A549 (cell line): ENCODE measurements around the gene SUPT20H. TPM values are rescaled to one million over a fixed set of nuclear protein-coding genes. Genes with fewer than 3 reads are reported as not detected.

Source experiments
- ATAC-seq, 2 experiments: fragments of 200-7000 bp in 1 of 2; fragments of >200 bp in 1 of 2; cut with Nextera tagmentation in 1 of 2; cut with Tn5 transposase in 1 of 2; 3 replicates each; pipeline versions ENCODE4 v1.8.0 to v1.9.1; 2018 to 2020; ENCODE audit warnings: mild to moderate bottlenecking in 1 of 2, moderate library complexity in 1 of 2
- CTCF ChIA-PET: fragments of 300-600 bp; sonication (Branson Sonifier 250); formaldehyde crosslinking; extraction: SDS; loops from one replicate; lab custom pipeline; 2021; ENCODE audit warnings: antibody characterized with exemption, inconsistent platforms; lab: Yijun Ruan, JAX
- POLR2A ChIA-PET: fragments of 350-600 bp; formaldehyde crosslinking; extraction: SDS; loops from one replicate; lab custom pipeline; 2021; ENCODE audit warnings: antibody characterized with exemption, inconsistent platforms; lab: Yijun Ruan, JAX
- DNase-seq, 2 experiments: peaks; one replicate each; pipeline versions ENCODE4 v3.0.0 to v3.0.0-alpha.2; 2011 to 2016; ENCODE audit warnings: low read depth in 1 of 2, low spot score in 1 of 2
- FAIRE-seq: peaks from 2 replicates; lab custom pipeline; 2011; peaks lifted over from hg19 to GRCh38; lab: Jason Lieb, UNC
- H3K27ac ChIP-seq, 2 experiments: fragments of >200 bp; sonication (Bioruptor Twin); formaldehyde crosslinking; 3 replicates each; pipeline ENCODE4 v1.5.1; 2016 to 2017
- H3K4me1 ChIP-seq: fragments of >200 bp; sonication (Bioruptor Twin); formaldehyde crosslinking; 3 replicates; pipeline ENCODE4 v1.6.1; 2016
- H3K4me2 ChIP-seq: fragments of >200 bp; sonication (Bioruptor Twin); formaldehyde crosslinking; 3 replicates; pipeline ENCODE4 v1.6.1; 2016
- H3K4me3 ChIP-seq: fragments of >200 bp; sonication (Bioruptor Twin); formaldehyde crosslinking; 3 replicates; pipeline ENCODE4 v1.5.1; 2016
- H3K9me3 ChIP-seq: fragments of >200 bp; sonication (Bioruptor Twin); formaldehyde crosslinking; 3 replicates; pipeline ENCODE4 v1.6.1; 2016
- EP300 ChIP-seq, 2 experiments: fragments of >200 bp; sonication (Bioruptor Twin); formaldehyde crosslinking; IDR thresholded peaks; 2 replicates in 1 of 2; 3 replicates in 1 of 2; pipeline ENCODE4 v1.6.1; 2016 to 2017
- GATA3 ChIP-seq: IDR thresholded peaks from 2 replicates; pipeline ENCODE4 v1.6.1; 2012; ENCODE audit warnings: borderline replicate concordance
- HDAC2 ChIP-seq: fragments of 200-600 bp; sonication (generic); IDR thresholded peaks from 2 replicates; pipeline ENCODE4 v1.6.1; 2016
- HEYL ChIP-seq: fragments of 250-450 bp; sonication (Bioruptor Pico); IDR thresholded peaks from 2 replicates; pipeline ENCODE4 v1.8.0; 2021; ENCODE audit warnings: mild to moderate bottlenecking, moderate library complexity
- HOXA7 ChIP-seq: fragments of 250-450 bp; sonication (Bioruptor Pico); IDR thresholded peaks from 2 replicates; pipeline ENCODE4 v1.5.0; 2020; ENCODE audit warnings: mild to moderate bottlenecking, moderate library complexity
- JUN ChIP-seq, 2 experiments: fragments of >200 bp; sonication (Bioruptor Twin); formaldehyde crosslinking; IDR thresholded peaks; 2 replicates in 1 of 2; 3 replicates in 1 of 2; pipeline ENCODE4 v1.6.1; 2016 to 2017
- JUNB ChIP-seq: fragments of >200 bp; sonication (Bioruptor Twin); formaldehyde crosslinking; IDR thresholded peaks from 2 replicates; pipeline ENCODE4 v1.6.1; 2016
- KDM1A ChIP-seq: fragments of 200-600 bp; sonication (generic); IDR thresholded peaks from 2 replicates; pipeline ENCODE4 v1.6.1; 2016; ENCODE audit warnings: low read depth, mild to moderate bottlenecking
- MAZ ChIP-seq: fragments of 150-350 bp; IDR thresholded peaks from 2 replicates; pipeline ENCODE4 v1.6.1; 2014; ENCODE audit warnings: antibody characterized with exemption, low read depth, low read length, borderline replicate concordance
- MYC ChIP-seq: IDR thresholded peaks from 2 replicates; pipeline ENCODE4 v1.6.1; 2012; ENCODE audit warnings: mild to moderate bottlenecking, inconsistent platforms, low read length, improper control_type of control experiment, borderline replicate concordance
- NFE2L2 ChIP-seq: fragments of 150-350 bp; conservative IDR thresholded peaks from 2 replicates; pipeline ENCODE4 v1.6.1; 2014; ENCODE audit warnings: low read length
- NPAS2 ChIP-seq: fragments of 250-450 bp; sonication (Bioruptor Pico); IDR thresholded peaks from 2 replicates; pipeline ENCODE4 v1.8.0; 2022; ENCODE audit warnings: mild to moderate bottlenecking, moderate library complexity, borderline replicate concordance
- PHF8 ChIP-seq: fragments of 200-600 bp; sonication (generic); IDR thresholded peaks from 2 replicates; pipeline ENCODE4 v1.6.1; 2016; ENCODE audit warnings: low read depth, mild to moderate bottlenecking, antibody characterized with exemption, moderate library complexity, borderline replicate concordance
- POLR2A ChIP-seq: IDR thresholded peaks from 2 replicates; pipeline ENCODE4 v1.6.1; 2012; ENCODE audit warnings: mild to moderate bottlenecking, low read length
- POLR2AphosphoS2 ChIP-seq: conservative IDR thresholded peaks from 2 replicates; pipeline ENCODE4 v1.6.1; 2012; ENCODE audit warnings: low read length, improper control_type of control experiment, inconsistent platforms
- RARB ChIP-seq: fragments of 250-450 bp; sonication (Bioruptor Pico); IDR thresholded peaks from 2 replicates; pipeline ENCODE4 v1.8.0; 2021; ENCODE audit warnings: mild to moderate bottlenecking, moderate library complexity
- RNF2 ChIP-seq: fragments of 200-600 bp; sonication (generic); IDR thresholded peaks from 2 replicates; pipeline ENCODE4 v1.6.1; 2016; ENCODE audit warnings: low read depth, mild to moderate bottlenecking, antibody characterized with exemption, moderate library complexity, borderline replicate concordance
- ZFP36 ChIP-seq: fragments of 450-650 bp; IDR thresholded peaks from 2 replicates; pipeline ENCODE4 v1.6.1; 2014; ENCODE audit warnings: borderline replicate concordance; ENCODE audit not compliant: partially characterized antibody
- WGBS: methylation state at CpG from one replicate; pipeline ENCODE4 v1.1.6; 2017; ENCODE audit errors: missing lambda C conversion rate; 5-methylcytosine and 5-hydroxymethylcytosine counted together
- polyA plus RNA-seq, 4 experiments: library from polyadenylated mRNA; depleted of rRNA in 3 of 4; stranded (reverse); fragments of >200 nt; fragmentation: RNase III in 1 of 4; extraction: RNeasy Plus Mini Kit Qiagen cat#74134 plus additional on column Dnase treatment in 1 of 4; gene quantifications; 2 replicates in 3 of 4; 3 replicates in 1 of 4; pipeline ENCODE4 v1.2.3, GENCODE V29; 2011 to 2017
- TF ChIP-seq, protein P1 (sequence below): fragments of 250-450 bp; sonication (Bioruptor Pico); IDR thresholded peaks from 2 replicates; pipeline ENCODE4 v1.5.0; 2020; ENCODE audit warnings: low read depth, mild to moderate bottlenecking, moderate library complexity
- TF ChIP-seq, protein P2 (sequence below): fragments of 450-650 bp; IDR thresholded peaks from 2 replicates; pipeline ENCODE4 v1.6.1; 2014; ENCODE audit warnings: antibody characterized with exemption
- TF ChIP-seq, protein P3 (sequence below): fragments of >200 bp; sonication (Bioruptor Twin); formaldehyde crosslinking; IDR thresholded peaks from 2 replicates; pipeline ENCODE4 v1.6.1; 2016
- TF ChIP-seq, protein P4 (sequence below): fragments of >200 bp; sonication (Bioruptor Twin); formaldehyde crosslinking; IDR thresholded peaks from 3 replicates; pipeline ENCODE4 v1.5.1; 2016
- TF ChIP-seq, protein P5 (sequence below): fragments of >200 bp; sonication (Bioruptor Twin); formaldehyde crosslinking; IDR thresholded peaks from 3 replicates; pipeline ENCODE4 v1.6.1; 2016

Gene SUPT20H
- polyA plus RNA-seq, 2 of the 4 experiments (the other 2 are of a cell fraction), result 26.2 to 50.9 TPM

DNA sequence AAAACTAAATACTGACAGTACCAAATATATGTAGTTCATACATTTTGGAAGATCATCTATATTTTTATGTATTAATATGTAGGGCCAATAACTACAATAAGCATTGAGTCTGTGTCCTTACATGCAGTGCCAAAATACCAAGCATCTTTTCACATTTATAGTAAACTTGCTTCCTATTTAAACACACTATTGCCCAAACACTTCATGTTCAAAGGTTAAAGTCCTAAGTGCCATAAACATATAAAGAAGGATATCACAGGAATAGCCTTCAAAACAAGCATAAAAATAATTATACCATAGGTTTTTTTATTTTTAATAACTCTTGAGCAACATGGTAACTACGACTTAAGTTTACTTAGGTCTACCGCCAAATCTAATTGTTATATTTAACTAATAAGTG lies 31.8 kb downstream of the SUPT20H start (continued):
- no peak for TF ChIP-seq RARB (CRISPR knock-in tag)
- TF ChIP-seq, all 56 proteins: peak for 0

DNA sequence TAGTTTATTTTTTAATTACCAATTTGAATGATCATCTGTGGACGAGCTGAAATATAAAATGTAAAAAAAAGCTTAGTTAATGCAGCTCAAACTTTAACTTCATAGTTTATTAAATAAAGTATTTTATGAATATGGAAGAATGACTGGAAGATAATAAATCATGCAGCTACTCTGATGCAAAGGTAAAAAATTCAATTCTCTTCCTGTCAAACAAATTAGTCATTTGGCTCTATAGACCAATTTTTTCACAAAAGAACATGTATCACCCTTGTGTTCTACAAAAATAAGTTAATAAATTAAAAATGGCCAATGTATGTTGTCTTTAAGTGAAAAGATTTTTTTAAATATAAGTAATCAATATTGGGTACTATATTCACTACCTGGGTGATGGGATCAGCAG lies 32.7 kb downstream of the SUPT20H start:
- CTCF ChIA-PET, result no interaction called here
- no peak for FAIRE-seq
- no peak for ATAC-seq
- Histone ChIP-seq H3K27ac (no peak overlapping the region), H3K4me1 (no peaks in the 10 kb centered on the region), H3K9me3 (no peaks in the 10 kb centered on the region), H3K4me2 (no peak overlapping the region), H3K4me3 (no peak overlapping the region)
- POLR2A ChIA-PET, result no interaction called here
- DNase-seq, result no peak
- WGBS, result 86% methylated on average over 1 of the region's 1 CpG
- TF ChIP-seq MAZ (no peak), NPAS2 (CRISPR knock-in tag) (no peak), HEYL (no peak), POLR2AphosphoS2 (no peak), HOXA7 (no peak), RNF2 (no peak), JUNB (no peak), HDAC2 (no peak), PHF8 (no peak), JUN (IDR thresholded peaks at IDR 0.05) (no peak), EP300 (IDR thresholded peaks at IDR 0.05) (no peak)
- TF ChIP-seq, protein P1, sequence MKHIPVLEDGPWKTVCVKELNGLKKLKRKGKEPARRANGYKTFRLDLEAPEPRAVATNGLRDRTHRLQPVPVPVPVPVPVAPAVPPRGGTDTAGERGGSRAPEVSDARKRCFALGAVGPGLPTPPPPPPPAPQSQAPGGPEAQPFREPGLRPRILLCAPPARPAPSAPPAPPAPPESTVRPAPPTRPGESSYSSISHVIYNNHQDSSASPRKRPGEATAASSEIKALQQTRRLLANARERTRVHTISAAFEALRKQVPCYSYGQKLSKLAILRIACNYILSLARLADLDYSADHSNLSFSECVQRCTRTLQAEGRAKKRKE (CRISPR knock-in tag), result no peak
- TF ChIP-seq, protein P2, sequence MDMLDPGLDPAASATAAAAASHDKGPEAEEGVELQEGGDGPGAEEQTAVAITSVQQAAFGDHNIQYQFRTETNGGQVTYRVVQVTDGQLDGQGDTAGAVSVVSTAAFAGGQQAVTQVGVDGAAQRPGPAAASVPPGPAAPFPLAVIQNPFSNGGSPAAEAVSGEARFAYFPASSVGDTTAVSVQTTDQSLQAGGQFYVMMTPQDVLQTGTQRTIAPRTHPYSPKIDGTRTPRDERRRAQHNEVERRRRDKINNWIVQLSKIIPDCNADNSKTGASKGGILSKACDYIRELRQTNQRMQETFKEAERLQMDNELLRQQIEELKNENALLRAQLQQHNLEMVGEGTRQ, result no peak

DNA sequence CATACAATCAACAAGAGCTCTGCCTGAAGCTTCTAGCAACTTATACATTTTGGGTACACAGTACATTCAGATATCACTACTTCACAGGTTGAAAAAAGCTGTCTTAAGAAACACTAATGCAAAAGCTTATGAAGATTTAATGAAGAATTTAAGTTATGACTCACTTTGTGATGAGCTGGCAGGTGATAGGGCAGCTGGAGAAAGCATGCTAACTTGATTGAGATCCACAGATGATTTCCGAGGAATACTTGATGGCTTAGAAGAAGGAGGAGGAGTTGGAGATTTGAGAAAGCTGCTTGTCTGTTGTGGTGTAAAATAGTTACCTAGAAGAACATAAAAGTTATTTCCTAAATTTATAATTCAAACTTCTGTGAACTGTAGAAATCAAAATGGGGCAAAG lies 35.6 kb downstream of the SUPT20H start:
- Histone ChIP-seq H3K4me3 (no peak overlapping the region), H3K4me1 (no peaks in the 10 kb centered on the region), H3K9me3 (no peaks in the 10 kb centered on the region), H3K4me2 (no peak overlapping the region), H3K27ac (no peak overlapping the region)
- DNase-seq, result no peak
- TF ChIP-seq, protein P3, sequence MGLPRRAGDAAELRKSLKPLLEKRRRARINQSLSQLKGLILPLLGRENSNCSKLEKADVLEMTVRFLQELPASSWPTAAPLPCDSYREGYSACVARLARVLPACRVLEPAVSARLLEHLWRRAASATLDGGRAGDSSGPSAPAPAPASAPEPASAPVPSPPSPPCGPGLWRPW, result no peak
- TF ChIP-seq NFE2L2 (no peak), ZFP36 (no peak), KDM1A (no peak), MYC (no peak), HDAC2 (no peak), GATA3 (no peak), POLR2A (no peak)
- TF ChIP-seq, protein P4, sequence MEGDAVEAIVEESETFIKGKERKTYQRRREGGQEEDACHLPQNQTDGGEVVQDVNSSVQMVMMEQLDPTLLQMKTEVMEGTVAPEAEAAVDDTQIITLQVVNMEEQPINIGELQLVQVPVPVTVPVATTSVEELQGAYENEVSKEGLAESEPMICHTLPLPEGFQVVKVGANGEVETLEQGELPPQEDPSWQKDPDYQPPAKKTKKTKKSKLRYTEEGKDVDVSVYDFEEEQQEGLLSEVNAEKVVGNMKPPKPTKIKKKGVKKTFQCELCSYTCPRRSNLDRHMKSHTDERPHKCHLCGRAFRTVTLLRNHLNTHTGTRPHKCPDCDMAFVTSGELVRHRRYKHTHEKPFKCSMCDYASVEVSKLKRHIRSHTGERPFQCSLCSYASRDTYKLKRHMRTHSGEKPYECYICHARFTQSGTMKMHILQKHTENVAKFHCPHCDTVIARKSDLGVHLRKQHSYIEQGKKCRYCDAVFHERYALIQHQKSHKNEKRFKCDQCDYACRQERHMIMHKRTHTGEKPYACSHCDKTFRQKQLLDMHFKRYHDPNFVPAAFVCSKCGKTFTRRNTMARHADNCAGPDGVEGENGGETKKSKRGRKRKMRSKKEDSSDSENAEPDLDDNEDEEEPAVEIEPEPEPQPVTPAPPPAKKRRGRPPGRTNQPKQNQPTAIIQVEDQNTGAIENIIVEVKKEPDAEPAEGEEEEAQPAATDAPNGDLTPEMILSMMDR, result no peak
- TF ChIP-seq, protein P5, sequence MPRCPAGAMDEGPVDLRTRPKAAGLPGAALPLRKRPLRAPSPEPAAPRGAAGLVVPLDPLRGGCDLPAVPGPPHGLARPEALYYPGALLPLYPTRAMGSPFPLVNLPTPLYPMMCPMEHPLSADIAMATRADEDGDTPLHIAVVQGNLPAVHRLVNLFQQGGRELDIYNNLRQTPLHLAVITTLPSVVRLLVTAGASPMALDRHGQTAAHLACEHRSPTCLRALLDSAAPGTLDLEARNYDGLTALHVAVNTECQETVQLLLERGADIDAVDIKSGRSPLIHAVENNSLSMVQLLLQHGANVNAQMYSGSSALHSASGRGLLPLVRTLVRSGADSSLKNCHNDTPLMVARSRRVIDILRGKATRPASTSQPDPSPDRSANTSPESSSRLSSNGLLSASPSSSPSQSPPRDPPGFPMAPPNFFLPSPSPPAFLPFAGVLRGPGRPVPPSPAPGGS, result no peak
- CTCF ChIA-PET, result no interaction called here
- no peak for ATAC-seq
- POLR2A ChIA-PET, result no interaction called here
- no peak for FAIRE-seq
- WGBS, result 72% methylated on average over 1 of the region's 1 CpG
